ENCODE data around the gene MAP3K14. TPM values are rescaled to one million over a fixed set of nuclear protein-coding genes. Genes with fewer than 3 reads are reported as not detected.
"Not testable (repeated sequence)": the region's sequence is repeated elsewhere in the genome, so short reads cannot be mapped to it uniquely, and the experiment has no call there.

The MAP3K14 gene
- total RNA-seq, 2 donors from 2014 or later: 4.6 to 5.5 TPM

DNA sequence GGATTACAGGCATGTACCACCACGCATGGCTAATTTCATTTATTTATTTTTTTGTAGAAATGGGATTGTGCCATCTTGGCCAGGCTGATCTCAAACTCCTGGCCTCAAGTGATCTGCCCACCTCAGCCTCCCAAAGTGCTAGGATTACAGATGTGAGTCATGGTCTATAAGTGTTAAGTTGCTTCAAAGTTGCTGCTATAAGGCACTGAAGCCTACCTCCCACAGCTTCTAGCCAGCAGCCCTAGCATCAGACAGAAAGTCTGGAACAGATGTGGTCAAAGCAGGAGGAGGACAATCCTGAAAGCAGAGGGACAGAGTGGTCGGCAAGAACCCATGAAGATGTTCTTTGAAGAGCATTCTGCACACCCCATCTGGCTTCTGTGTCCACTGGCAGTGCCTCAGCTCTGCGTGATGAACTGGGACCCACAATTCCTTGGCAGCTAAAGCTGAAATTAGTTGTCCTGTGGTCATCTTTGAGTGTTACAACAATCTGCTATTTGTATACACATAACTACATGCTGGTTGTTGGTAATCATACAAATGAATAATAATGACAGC is 11.2 kb downstream of the MAP3K14 start:
- WGBS, 2 experiments (ENCODE audit: insufficient coverage in 1 of 2, insufficient read length in 1 of 2): 93% methylated on average over 2 to 3 of the region's 3 CpGs
- Histone ChIP-seq H3K27ac (ENCODE audit: low read depth, low read length) (no peak overlapping the region), H3K27me3 (ENCODE audit: control insufficient read depth, insufficient read depth, low read length, poor library complexity, severe bottlenecking) (no peaks in the 10 kb centered on the region), H3K36me3 (ENCODE audit: control insufficient read depth, insufficient read depth, low read length) (no peaks in the 10 kb centered on the region), H3K9me3 (ENCODE audit: control insufficient read depth, low read length) (no peaks in the 10 kb centered on the region), H3K4me1 (ENCODE audit: control insufficient read depth, insufficient read depth, low read length) (no peaks in the 10 kb centered on the region), H3K4me3 (ENCODE audit: low read length) (no peak overlapping the region), H3K9ac (ENCODE audit: extremely low read depth, low read length, poor library complexity, severe bottlenecking) (no peak overlapping the region)
- H3K9me3 Mint-ChIP-seq: no peaks in the 10 kb centered on the region
- no peak for DNase-seq
- H3K4me3 Mint-ChIP-seq: no peak overlapping the region
- H3K27me3 Mint-ChIP-seq (ENCODE audit: insufficient read depth): no peaks in the 10 kb centered on the region
- TF ChIP-seq, protein P1, sequence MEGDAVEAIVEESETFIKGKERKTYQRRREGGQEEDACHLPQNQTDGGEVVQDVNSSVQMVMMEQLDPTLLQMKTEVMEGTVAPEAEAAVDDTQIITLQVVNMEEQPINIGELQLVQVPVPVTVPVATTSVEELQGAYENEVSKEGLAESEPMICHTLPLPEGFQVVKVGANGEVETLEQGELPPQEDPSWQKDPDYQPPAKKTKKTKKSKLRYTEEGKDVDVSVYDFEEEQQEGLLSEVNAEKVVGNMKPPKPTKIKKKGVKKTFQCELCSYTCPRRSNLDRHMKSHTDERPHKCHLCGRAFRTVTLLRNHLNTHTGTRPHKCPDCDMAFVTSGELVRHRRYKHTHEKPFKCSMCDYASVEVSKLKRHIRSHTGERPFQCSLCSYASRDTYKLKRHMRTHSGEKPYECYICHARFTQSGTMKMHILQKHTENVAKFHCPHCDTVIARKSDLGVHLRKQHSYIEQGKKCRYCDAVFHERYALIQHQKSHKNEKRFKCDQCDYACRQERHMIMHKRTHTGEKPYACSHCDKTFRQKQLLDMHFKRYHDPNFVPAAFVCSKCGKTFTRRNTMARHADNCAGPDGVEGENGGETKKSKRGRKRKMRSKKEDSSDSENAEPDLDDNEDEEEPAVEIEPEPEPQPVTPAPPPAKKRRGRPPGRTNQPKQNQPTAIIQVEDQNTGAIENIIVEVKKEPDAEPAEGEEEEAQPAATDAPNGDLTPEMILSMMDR (conservative IDR thresholded peaks at IDR 0.05): no peak
- peaks cover 4% of the 10 kb centered on the region for H3K4me1 Mint-ChIP-seq
- H3K27ac Mint-ChIP-seq: no peak overlapping the region
- H3K36me3 Mint-ChIP-seq (ENCODE audit: low read depth): peaks cover 12% of the 10 kb centered on the region

DNA sequence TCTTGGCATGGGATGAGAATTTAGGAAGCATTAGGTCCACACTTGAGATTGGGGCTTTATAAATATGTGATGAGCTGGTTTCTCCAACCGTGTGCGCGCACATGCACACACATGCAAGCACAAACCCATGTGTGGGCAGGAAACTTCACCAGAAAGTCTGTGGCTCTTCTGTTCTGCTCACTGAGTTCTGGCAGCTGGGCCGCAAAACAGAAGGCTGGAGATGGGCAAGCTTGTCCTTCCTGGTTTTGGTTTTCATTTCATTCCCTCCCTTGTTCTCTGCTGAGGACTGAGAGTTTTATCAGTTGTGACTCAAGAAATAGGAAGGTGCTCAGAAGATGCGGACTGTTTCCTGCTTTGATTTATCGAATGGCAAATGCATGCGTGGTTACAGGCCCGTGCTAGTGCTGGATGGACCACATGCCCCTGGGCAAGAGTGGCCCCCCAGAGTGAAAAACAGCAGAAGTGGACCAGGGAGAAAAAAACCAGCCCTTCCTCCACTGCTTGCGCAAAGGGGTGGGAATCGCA is 14.1 kb downstream of the MAP3K14 start:
- H3K9me3 ChIP-seq (ENCODE audit: control insufficient read depth, low read length): no peaks in the 10 kb centered on the region
- H3K27me3 ChIP-seq (ENCODE audit: control insufficient read depth, insufficient read depth, low read length, poor library complexity, severe bottlenecking): no peaks in the 10 kb centered on the region
- Mint-ChIP-seq H3K9me3 (no peaks in the 10 kb centered on the region), H3K27ac (no peak overlapping the region), H3K36me3 (ENCODE audit: low read depth) (peaks cover 7% of the 10 kb centered on the region), H3K4me1 (peaks cover 2% of the 10 kb centered on the region), H3K4me3 (no peak overlapping the region), H3K27me3 (ENCODE audit: insufficient read depth) (no peaks in the 10 kb centered on the region)
- H3K9ac ChIP-seq (ENCODE audit: extremely low read depth, low read length, poor library complexity, severe bottlenecking): no peak overlapping the region
- no peak overlapping the region for H3K27ac ChIP-seq (ENCODE audit: low read depth, low read length)
- H3K36me3 ChIP-seq (ENCODE audit: control insufficient read depth, insufficient read depth, low read length): no peaks in the 10 kb centered on the region
- H3K4me1 ChIP-seq (ENCODE audit: control insufficient read depth, insufficient read depth, low read length): no peaks in the 10 kb centered on the region
- no peak for DNase-seq
- no peak overlapping the region for H3K4me3 ChIP-seq (ENCODE audit: low read length)
- 93 to 94% methylated on average over 9 to 10 of the region's 10 CpGs for WGBS, 2 experiments (ENCODE audit: insufficient coverage in 1 of 2, insufficient read length in 1 of 2)
- TF ChIP-seq, protein P1 (conservative IDR thresholded peaks at IDR 0.05): no peak

DNA sequence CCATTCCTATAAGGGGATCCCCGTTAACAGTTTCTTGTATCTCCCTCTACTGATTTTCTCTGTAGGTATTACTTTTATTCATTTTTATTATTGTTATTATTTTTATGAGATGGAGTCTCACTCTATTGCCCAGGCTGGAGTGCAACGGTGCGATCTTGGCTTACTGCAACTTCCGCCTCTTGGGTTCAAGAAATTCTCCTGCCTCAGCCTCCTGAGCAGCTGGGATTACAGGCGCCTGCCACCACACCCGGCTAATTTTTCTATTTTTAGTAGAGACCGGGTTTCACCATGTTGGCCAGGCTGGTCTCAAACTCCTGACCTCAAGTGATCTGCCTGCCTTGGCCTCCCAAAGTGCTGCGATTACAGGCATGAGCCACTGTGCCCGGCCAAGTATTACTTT is 14.6 kb downstream of the MAP3K14 start:
- H3K27ac ChIP-seq (ENCODE audit: low read depth, low read length): not testable (repeated sequence)

DNA sequence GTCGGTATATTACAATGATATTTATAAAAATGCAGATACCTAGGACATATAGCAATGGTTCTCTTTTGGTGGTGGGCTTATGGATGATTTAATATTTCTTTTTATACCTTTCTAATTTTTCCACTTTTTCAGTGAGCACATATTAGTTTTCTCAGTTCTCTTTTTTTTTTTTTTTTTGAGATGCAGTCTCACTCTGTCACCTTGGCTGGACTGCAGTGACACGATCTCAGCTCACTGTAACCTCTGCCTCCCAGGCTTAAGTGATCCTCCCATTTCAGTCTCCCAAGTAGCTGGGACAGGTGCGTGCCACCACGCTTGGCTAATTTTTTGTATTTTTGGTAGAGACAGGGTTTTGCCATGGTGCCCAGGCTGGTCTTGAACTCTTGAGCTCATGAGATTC is 15.1 kb downstream of the MAP3K14 start:
- no peak for DNase-seq
- no peaks in the 10 kb centered on the region for H3K27me3 ChIP-seq (ENCODE audit: control insufficient read depth, insufficient read depth, low read length, poor library complexity, severe bottlenecking)
- H3K4me1 ChIP-seq (ENCODE audit: control insufficient read depth, insufficient read depth, low read length): no peaks in the 10 kb centered on the region
- no peak overlapping the region for H3K9ac ChIP-seq (ENCODE audit: extremely low read depth, low read length, poor library complexity, severe bottlenecking)
- no peak overlapping the region for H3K4me3 ChIP-seq (ENCODE audit: low read length)
- WGBS, 2 experiments (ENCODE audit: insufficient coverage in 1 of 2, insufficient read length in 1 of 2): 99 to 100% methylated on average over 2 to 3 of the region's 4 CpGs
- no peaks in the 10 kb centered on the region for H3K9me3 Mint-ChIP-seq
- H3K27ac Mint-ChIP-seq: no peak overlapping the region
- TF ChIP-seq, protein P1 (conservative IDR thresholded peaks at IDR 0.05): no peak
- H3K9me3 ChIP-seq (ENCODE audit: control insufficient read depth, low read length): no peaks in the 10 kb centered on the region
- H3K4me3 Mint-ChIP-seq: no peak overlapping the region
- H3K27ac ChIP-seq (ENCODE audit: low read depth, low read length): no peak overlapping the region
- H3K36me3 Mint-ChIP-seq (ENCODE audit: low read depth): peaks cover 3% of the 10 kb centered on the region
- no peaks in the 10 kb centered on the region for H3K36me3 ChIP-seq (ENCODE audit: control insufficient read depth, insufficient read depth, low read length)
- H3K27me3 Mint-ChIP-seq (ENCODE audit: insufficient read depth): no peaks in the 10 kb centered on the region
- H3K4me1 Mint-ChIP-seq: peaks cover 2% of the 10 kb centered on the region

More for the DNA sequence above, 14.6 kb downstream of the MAP3K14 start:
- H3K27ac Mint-ChIP-seq; H3K4me3 ChIP-seq (ENCODE audit: low read length); H3K36me3 Mint-ChIP-seq (ENCODE audit: low read depth); H3K4me1 ChIP-seq (ENCODE audit: control insufficient read depth, insufficient read depth, low read length); H3K4me1 Mint-ChIP-seq; H3K27me3 ChIP-seq (ENCODE audit: control insufficient read depth, insufficient read depth, low read length, poor library complexity, severe bottlenecking); H3K9ac ChIP-seq (ENCODE audit: extremely low read depth, low read length, poor library complexity, severe bottlenecking); H3K4me3 Mint-ChIP-seq; DNase-seq; H3K27me3 Mint-ChIP-seq (ENCODE audit: insufficient read depth); H3K9me3 Mint-ChIP-seq; H3K36me3 ChIP-seq (ENCODE audit: control insufficient read depth, insufficient read depth, low read length); H3K9me3 ChIP-seq (ENCODE audit: control insufficient read depth, low read length): not testable (repeated sequence)
- 95 to 100% methylated on average over 8 to 9 of the region's 9 CpGs for WGBS, 2 experiments (ENCODE audit: insufficient coverage in 1 of 2, insufficient read length in 1 of 2)
